H1 (cell line): ENCODE results near the gene CLEC4F. TPM values are rescaled to one million over a fixed set of nuclear protein-coding genes. Genes with fewer than 3 reads are reported as not detected.

Experiments
- SIN3A ChIP-seq, 2 experiments: IDR thresholded peaks in 1 of 2; conservative IDR thresholded peaks in 1 of 2; 2 replicates each; pipeline ENCODE4 v1.6.1; 2011 to 2012; ENCODE audit warnings: low read length in 2 of 2, improper control_type of control experiment in 1 of 2, low read depth in 1 of 2, mild to moderate bottlenecking in 1 of 2
- polyA plus RNA-seq, 7 experiments: library from polyadenylated mRNA; depleted of rRNA in 3 of 7; stranded (reverse) in 5 of 7; unstranded in 2 of 7; fragments of >200 nt in 5 of 7; fragments of 200-250 nt in 2 of 7; gene quantifications; 1 replicate in 5 of 7; 2 replicates in 1 of 7; 4 replicates in 1 of 7; pipeline versions ENCODE4 v1.2.1 to v1.2.3, GENCODE V29; 2011 to 2013; ENCODE audit warnings: missing spikeins in 2 of 7, mixed read lengths in 2 of 7
- total RNA-seq: library from RNA; stranded (reverse); fragmentation: NEBNext Ultra II Directional; extraction: Animal tissue kit (Norgen Biotek cat#: 25700); gene quantifications from 2 replicates; pipeline ENCODE4 v1.2.1, GENCODE V29; 2021
- TF ChIP-seq, protein P1 (sequence below): IDR thresholded peaks from 2 replicates; pipeline ENCODE4 v1.6.1; 2011; ENCODE audit warnings: low read length, improper control_type of control experiment

The CLEC4F gene
- total and polyA plus RNA-seq, 2 of the 8 experiments (the other 6 are each of a cell fraction or from before 2014, with no cell fraction given) = not detected

DNA sequence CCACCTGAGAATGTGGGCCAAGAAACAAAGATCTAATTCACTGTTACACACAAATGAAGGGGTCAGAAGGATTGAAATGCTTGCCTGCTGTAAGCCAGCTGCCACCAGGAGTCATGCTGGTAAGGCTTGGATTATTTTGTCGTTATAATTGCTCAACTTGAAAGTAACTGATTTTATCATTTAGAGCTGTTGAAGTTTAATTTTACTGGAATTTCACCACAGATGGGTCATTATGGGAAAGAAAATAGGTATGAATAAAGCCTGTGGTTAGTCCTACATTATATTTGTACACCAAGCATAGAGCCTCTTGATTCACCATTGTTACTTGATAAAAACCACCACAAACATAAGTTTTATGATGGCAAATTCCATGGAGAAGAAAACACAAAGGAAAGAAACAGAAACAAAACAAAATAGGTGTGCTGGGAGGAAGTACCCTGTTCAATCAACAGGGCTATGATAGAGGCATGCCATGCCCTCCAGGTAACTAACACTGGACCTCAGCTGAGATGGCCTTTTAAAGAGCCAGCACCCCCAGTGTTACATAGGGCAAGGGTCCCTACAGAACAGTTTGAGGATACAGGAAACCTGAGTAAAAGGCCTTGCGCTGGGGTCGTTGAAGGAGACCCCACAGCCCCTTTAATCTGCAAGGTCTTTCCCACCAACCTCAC lies 3.0 kb downstream of the CLEC4F start (continued):
- TF ChIP-seq, protein P1, sequence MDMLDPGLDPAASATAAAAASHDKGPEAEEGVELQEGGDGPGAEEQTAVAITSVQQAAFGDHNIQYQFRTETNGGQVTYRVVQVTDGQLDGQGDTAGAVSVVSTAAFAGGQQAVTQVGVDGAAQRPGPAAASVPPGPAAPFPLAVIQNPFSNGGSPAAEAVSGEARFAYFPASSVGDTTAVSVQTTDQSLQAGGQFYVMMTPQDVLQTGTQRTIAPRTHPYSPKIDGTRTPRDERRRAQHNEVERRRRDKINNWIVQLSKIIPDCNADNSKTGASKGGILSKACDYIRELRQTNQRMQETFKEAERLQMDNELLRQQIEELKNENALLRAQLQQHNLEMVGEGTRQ = no peak
- no peak for TF ChIP-seq SIN3A (conservative IDR thresholded peaks at IDR 0.05 in 1 of 2, IDR thresholded peaks at IDR 0.05 in 1 of 2; ENCODE audit: low read depth in 1 of 2, low read length in 2 of 2)
- TF ChIP-seq, all 59 proteins: peak for 0
